NB4 (cell line): ENCODE data around the gene FLG.

Experiments
- MYC ChIP-seq: IDR thresholded peaks from 2 replicates; pipeline ENCODE4 v1.6.1; 2011; ENCODE audit warnings: low read depth, low read length
- POLR2A ChIP-seq: IDR thresholded peaks from 2 replicates; pipeline ENCODE4 v1.6.1; 2011; ENCODE audit warnings: mild to moderate bottlenecking; ENCODE audit not compliant: insufficient read length; ENCODE audit errors: extremely low read depth
- TF ChIP-seq, protein P1 (sequence below): IDR thresholded peaks from one replicate; pipeline ENCODE4 v1.5.1; 2012; ENCODE audit warnings: low read depth, low read length
- TF ChIP-seq, protein P2 (sequence below): IDR thresholded peaks from 2 replicates; pipeline ENCODE4 v1.6.1; 2011; ENCODE audit warnings: low read depth, low read length

DNA sequence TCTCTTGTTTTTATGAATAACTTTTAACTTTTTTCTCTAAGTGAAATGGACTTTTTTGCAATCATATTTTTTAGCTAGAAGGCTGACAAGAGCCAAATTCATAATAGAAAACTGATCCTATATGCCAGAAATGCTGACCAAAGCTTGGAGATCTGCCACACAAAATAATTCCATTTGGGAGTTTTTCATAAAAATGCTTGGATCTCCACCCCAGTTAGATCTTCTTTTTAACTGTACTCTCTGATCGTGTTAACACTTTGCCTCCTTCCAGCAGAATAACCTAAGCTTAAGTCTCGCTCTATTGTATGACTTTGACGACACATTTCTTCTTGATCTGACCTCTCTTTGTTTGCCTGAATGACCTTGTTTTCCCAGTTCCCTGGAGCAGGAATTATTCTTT, 18.0 kb upstream of the FLG start:
- TF ChIP-seq, protein P1, sequence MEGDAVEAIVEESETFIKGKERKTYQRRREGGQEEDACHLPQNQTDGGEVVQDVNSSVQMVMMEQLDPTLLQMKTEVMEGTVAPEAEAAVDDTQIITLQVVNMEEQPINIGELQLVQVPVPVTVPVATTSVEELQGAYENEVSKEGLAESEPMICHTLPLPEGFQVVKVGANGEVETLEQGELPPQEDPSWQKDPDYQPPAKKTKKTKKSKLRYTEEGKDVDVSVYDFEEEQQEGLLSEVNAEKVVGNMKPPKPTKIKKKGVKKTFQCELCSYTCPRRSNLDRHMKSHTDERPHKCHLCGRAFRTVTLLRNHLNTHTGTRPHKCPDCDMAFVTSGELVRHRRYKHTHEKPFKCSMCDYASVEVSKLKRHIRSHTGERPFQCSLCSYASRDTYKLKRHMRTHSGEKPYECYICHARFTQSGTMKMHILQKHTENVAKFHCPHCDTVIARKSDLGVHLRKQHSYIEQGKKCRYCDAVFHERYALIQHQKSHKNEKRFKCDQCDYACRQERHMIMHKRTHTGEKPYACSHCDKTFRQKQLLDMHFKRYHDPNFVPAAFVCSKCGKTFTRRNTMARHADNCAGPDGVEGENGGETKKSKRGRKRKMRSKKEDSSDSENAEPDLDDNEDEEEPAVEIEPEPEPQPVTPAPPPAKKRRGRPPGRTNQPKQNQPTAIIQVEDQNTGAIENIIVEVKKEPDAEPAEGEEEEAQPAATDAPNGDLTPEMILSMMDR, result no peak
- TF ChIP-seq POLR2A, result no peak
- TF ChIP-seq, protein P2, sequence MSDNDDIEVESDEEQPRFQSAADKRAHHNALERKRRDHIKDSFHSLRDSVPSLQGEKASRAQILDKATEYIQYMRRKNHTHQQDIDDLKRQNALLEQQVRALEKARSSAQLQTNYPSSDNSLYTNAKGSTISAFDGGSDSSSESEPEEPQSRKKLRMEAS, result no peak
- TF ChIP-seq MYC, result no peak
